H9 (cell line): ENCODE measurements around the gene CACHD1. TPM values are rescaled to one million over a fixed set of nuclear protein-coding genes. Genes with fewer than 3 reads are reported as not detected.

ENCODE experiments used
- DNase-seq: peaks from one replicate; pipeline ENCODE4 v3.0.0-alpha.2; 2017
- H2AFZ ChIP-seq: one replicate; pipeline ENCODE4 v1.6.1; 2013; ENCODE audit warnings: mild to moderate bottlenecking, low read length, control low read depth, moderate library complexity
- H2AK5ac ChIP-seq: 2 replicates; pipeline ENCODE4 v1.6.1; 2013; ENCODE audit warnings: low read length, control low read depth, mixed read lengths; ENCODE audit not compliant: insufficient read length
- H2BK120ac ChIP-seq: one replicate; pipeline ENCODE4 v1.6.1; 2013; ENCODE audit warnings: low read depth, mild to moderate bottlenecking, low read length, control low read depth, inconsistent platforms; ENCODE audit not compliant: poor library complexity, severe bottlenecking
- H2BK12ac ChIP-seq: 2 replicates; pipeline ENCODE4 v1.6.1; 2013; ENCODE audit warnings: low read length, control low read depth, mixed read lengths, low read depth; ENCODE audit not compliant: insufficient read length
- H2BK15ac ChIP-seq: 2 replicates; pipeline ENCODE4 v1.6.1; 2013; ENCODE audit warnings: low read depth, low read length, control low read depth
- H2BK20ac ChIP-seq: one replicate; pipeline ENCODE4 v1.6.1; 2013; ENCODE audit warnings: low read depth, mild to moderate bottlenecking, low read length, control low read depth, inconsistent platforms; ENCODE audit not compliant: poor library complexity, severe bottlenecking
- H2BK5ac ChIP-seq: 2 replicates; pipeline ENCODE4 v1.6.1; 2013; ENCODE audit warnings: low read length, control low read depth, mixed read lengths; ENCODE audit not compliant: insufficient read length
- H3K14ac ChIP-seq: 2 replicates; pipeline ENCODE4 v1.6.1; 2013; ENCODE audit warnings: low read length, control low read depth; ENCODE audit not compliant: insufficient read depth
- H3K18ac ChIP-seq: 2 replicates; pipeline ENCODE4 v1.6.1; 2013; ENCODE audit warnings: low read depth, mild to moderate bottlenecking, mixed read lengths, low read length, control low read depth; ENCODE audit not compliant: insufficient read length
- H3K23ac ChIP-seq: 2 replicates; pipeline ENCODE4 v1.6.1; 2013; ENCODE audit warnings: low read length, control low read depth, mixed read lengths, low read depth; ENCODE audit not compliant: insufficient read length
- H3K23me2 ChIP-seq: 2 replicates; pipeline ENCODE4 v1.6.1; 2013; ENCODE audit warnings: low read depth, mild to moderate bottlenecking, mixed read lengths, low read length, control low read depth; ENCODE audit not compliant: insufficient read length, poor library complexity, severe bottlenecking
- H3K27ac ChIP-seq: 2 replicates; pipeline ENCODE4 v1.5.1; 2013; ENCODE audit warnings: low read length, control low read depth, mixed read lengths, low read depth; ENCODE audit not compliant: insufficient read length
- H3K27me3 ChIP-seq: 2 replicates; pipeline ENCODE4 v1.6.1; 2013; ENCODE audit warnings: low read length, control low read depth, inconsistent platforms; ENCODE audit not compliant: insufficient read depth
- H3K4ac ChIP-seq: 2 replicates; pipeline ENCODE4 v1.6.1; 2013; ENCODE audit warnings: low read depth, mild to moderate bottlenecking, control low read depth, inconsistent platforms, low read length, moderate library complexity
- H3K4me1 ChIP-seq: 2 replicates; pipeline ENCODE4 v1.6.1; 2013; ENCODE audit warnings: low read length, control low read depth, inconsistent platforms; ENCODE audit not compliant: insufficient read depth
- H3K4me2 ChIP-seq: 2 replicates; pipeline ENCODE4 v1.6.1; 2013; ENCODE audit warnings: low read length, control low read depth, mixed read lengths; ENCODE audit not compliant: insufficient read length, insufficient read depth
- H3K56ac ChIP-seq: 2 replicates; pipeline ENCODE4 v1.6.1; 2013; ENCODE audit warnings: low read depth, mild to moderate bottlenecking, mixed read lengths, low read length, control low read depth; ENCODE audit not compliant: insufficient read length
- H3K79me1 ChIP-seq: 2 replicates; pipeline ENCODE4 v1.6.1; 2013; ENCODE audit warnings: low read depth, mild to moderate bottlenecking, moderate library complexity, low read length, control low read depth, inconsistent platforms; ENCODE audit not compliant: insufficient read depth, poor library complexity, severe bottlenecking
- H3K79me2 ChIP-seq: 2 replicates; pipeline ENCODE4 v1.6.1; 2013; ENCODE audit warnings: low read length, control low read depth, inconsistent platforms; ENCODE audit not compliant: insufficient read depth
- H3K9ac ChIP-seq: 2 replicates; pipeline ENCODE4 v1.6.1; 2013; ENCODE audit warnings: low read length, control low read depth, mixed read lengths; ENCODE audit not compliant: insufficient read length; ENCODE audit errors: extremely low read depth
- H3K9me3 ChIP-seq: one replicate; pipeline ENCODE4 v1.6.1; 2013; ENCODE audit warnings: low read depth, low read length, inconsistent platforms; ENCODE audit not compliant: control insufficient read depth
- H3T11ph ChIP-seq: one replicate; pipeline ENCODE4 v1.6.1; 2013; ENCODE audit warnings: mild to moderate bottlenecking, low read length, control low read depth, inconsistent platforms
- H4K20me1 ChIP-seq: one replicate; pipeline ENCODE4 v1.6.1; 2013; ENCODE audit not compliant: control insufficient read depth, insufficient read length, insufficient read depth
- H4K5ac ChIP-seq: 2 replicates; pipeline ENCODE4 v1.6.1; 2013; ENCODE audit warnings: low read depth, mild to moderate bottlenecking, mixed read lengths, low read length, control low read depth; ENCODE audit not compliant: insufficient read length
- H4K8ac ChIP-seq: replicated peaks from 2 replicates; pipeline ENCODE4 v1.6.1; 2013; ENCODE audit warnings: low read length, control low read depth, mixed read lengths, low read depth; ENCODE audit not compliant: insufficient read length
- H4K91ac ChIP-seq: 2 replicates; pipeline ENCODE4 v1.6.1; 2013; ENCODE audit warnings: low read depth, mild to moderate bottlenecking, moderate library complexity, mixed read lengths, low read length, control low read depth; ENCODE audit not compliant: insufficient read length
- H3K27ac Mint-ChIP-seq, 3 experiments: 2 replicates in 2 of 3; 3 replicates in 1 of 3; pipeline ENCODE4 v1.8.0; 2020 to 2021; ENCODE audit warnings: mixed read lengths in 3 of 3, mild to moderate bottlenecking in 1 of 3, moderate library complexity in 1 of 3
- H3K27me3 Mint-ChIP-seq: 2 replicates; pipeline ENCODE4 v1.8.0; 2021; ENCODE audit warnings: low read depth, mild to moderate bottlenecking, moderate library complexity, mixed read lengths
- H3K36me3 Mint-ChIP-seq, 3 experiments: 2 replicates in 2 of 3; 3 replicates in 1 of 3; pipeline ENCODE4 v1.8.0; 2020 to 2021; ENCODE audit warnings: low read depth in 3 of 3, mixed read lengths in 3 of 3; ENCODE audit not compliant: insufficient read depth in 1 of 3
- H3K4me1 Mint-ChIP-seq, 2 experiments: 2 replicates each; pipeline ENCODE4 v1.8.0; 2020; ENCODE audit warnings: mixed read lengths in 2 of 2
- H3K4me3 Mint-ChIP-seq, 2 experiments: 2 replicates in 1 of 2; 3 replicates in 1 of 2; pipeline ENCODE4 v1.8.0; 2020 to 2021; ENCODE audit warnings: mild to moderate bottlenecking in 2 of 2, mixed read lengths in 2 of 2, moderate library complexity in 1 of 2
- H3K9me3 Mint-ChIP-seq, 2 experiments: 2 replicates in 1 of 2; 3 replicates in 1 of 2; pipeline ENCODE4 v1.8.0; 2020; ENCODE audit warnings: mild to moderate bottlenecking in 2 of 2, mixed read lengths in 2 of 2, moderate library complexity in 1 of 2
- WGBS: extraction: QIAGEN DNeasy Blood & Tissue Kit; methylation state at CpG from one replicate; pipeline ENCODE4 v1.1.7; 2013; ENCODE audit warnings: missing lambda C conversion rate, low lambda C conversion rate, mixed read lengths; ENCODE audit not compliant: insufficient read length; ENCODE audit errors: extremely low coverage; 5-methylcytosine and 5-hydroxymethylcytosine counted together
- total RNA-seq: library from RNA; stranded (reverse); gene quantifications from 2 replicates; pipeline ENCODE4 v1.2.1, GENCODE V29; 2021
- TF ChIP-seq, protein P1 (sequence below): fragments of 200-600 bp; sonication (generic); conservative IDR thresholded peaks from 3 replicates; pipeline ENCODE4 v1.8.0; 2021; ENCODE audit warnings: antibody characterized with exemption, mild to moderate bottlenecking

Gene CACHD1
- total RNA-seq, 1 experiment from 2014 or later: 94.2 TPM

DNA sequence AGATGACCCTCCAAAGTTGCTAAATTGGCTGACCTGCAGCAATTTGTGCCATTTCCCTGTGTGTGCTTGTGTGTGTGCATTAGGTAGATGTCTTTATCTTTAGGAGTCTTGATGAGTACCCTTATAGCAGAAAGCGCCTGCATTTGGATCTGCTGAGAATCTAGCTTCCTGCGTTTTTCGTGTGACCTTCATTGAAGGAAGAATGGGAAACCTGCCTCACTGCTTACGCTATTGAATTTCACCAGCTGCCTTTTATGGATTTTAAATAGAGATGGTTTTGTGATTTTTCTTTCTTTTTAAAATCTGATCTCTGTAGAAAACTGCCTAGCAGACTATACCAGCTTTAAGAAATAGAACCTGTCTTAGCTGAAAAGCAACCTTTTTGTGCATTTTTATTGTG lies 124.5 kb downstream of the CACHD1 start:
- H3K27me3 Mint-ChIP-seq: no peaks in the 10 kb centered on the region
- peaks cover 5 to 18% (median 13%) of the 10 kb centered on the region in 3 experiments for H3K36me3 Mint-ChIP-seq
- Histone ChIP-seq H3K27ac (no peak overlapping the region), H3K79me2 (no peaks in the 10 kb centered on the region), H3K4ac (no peak overlapping the region), H4K20me1 (no peaks in the 10 kb centered on the region), H4K91ac (no peak overlapping the region), H3T11ph (no peak overlapping the region), H2BK12ac (no peak overlapping the region), H3K4me1 (0 out of 2 replicates have a peak, but pooled peaks cover 2% of the 10 kb centered on the region), H3K27me3 (no peaks in the 10 kb centered on the region), H2AFZ (no peak overlapping the region), H3K18ac (no peak overlapping the region), H3K9me3 (no peaks in the 10 kb centered on the region), H4K5ac (no peak overlapping the region), H2BK15ac (no peak overlapping the region), H3K9ac (no peak overlapping the region), H3K23me2 (no peaks in the 10 kb centered on the region), H2BK120ac (no peak overlapping the region), H3K4me2 (no peak overlapping the region), H2BK20ac (no peak overlapping the region), H4K8ac (no peak overlapping the region), H2BK5ac (no peak overlapping the region), H3K79me1 (no peaks in the 10 kb centered on the region), H3K56ac (no peak overlapping the region), H3K14ac (no peak overlapping the region), H2AK5ac (no peak overlapping the region), H3K23ac (no peak overlapping the region)
- TF ChIP-seq, protein P1, sequence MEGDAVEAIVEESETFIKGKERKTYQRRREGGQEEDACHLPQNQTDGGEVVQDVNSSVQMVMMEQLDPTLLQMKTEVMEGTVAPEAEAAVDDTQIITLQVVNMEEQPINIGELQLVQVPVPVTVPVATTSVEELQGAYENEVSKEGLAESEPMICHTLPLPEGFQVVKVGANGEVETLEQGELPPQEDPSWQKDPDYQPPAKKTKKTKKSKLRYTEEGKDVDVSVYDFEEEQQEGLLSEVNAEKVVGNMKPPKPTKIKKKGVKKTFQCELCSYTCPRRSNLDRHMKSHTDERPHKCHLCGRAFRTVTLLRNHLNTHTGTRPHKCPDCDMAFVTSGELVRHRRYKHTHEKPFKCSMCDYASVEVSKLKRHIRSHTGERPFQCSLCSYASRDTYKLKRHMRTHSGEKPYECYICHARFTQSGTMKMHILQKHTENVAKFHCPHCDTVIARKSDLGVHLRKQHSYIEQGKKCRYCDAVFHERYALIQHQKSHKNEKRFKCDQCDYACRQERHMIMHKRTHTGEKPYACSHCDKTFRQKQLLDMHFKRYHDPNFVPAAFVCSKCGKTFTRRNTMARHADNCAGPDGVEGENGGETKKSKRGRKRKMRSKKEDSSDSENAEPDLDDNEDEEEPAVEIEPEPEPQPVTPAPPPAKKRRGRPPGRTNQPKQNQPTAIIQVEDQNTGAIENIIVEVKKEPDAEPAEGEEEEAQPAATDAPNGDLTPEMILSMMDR: no peak
- DNase-seq: no peak
- H3K4me1 Mint-ChIP-seq: peaks cover 41 to 53% of the 10 kb centered on the region in 2 experiments
- no peak overlapping the region for H3K4me3 Mint-ChIP-seq
- H3K27ac Mint-ChIP-seq: peak overlapping the region in 1 of 3 experiments; percentile 51; a peak in 1 of 7 replicates
- no CpG with 5 or more reads among the region's 4 CpGs for WGBS
- no peaks in the 10 kb centered on the region for H3K9me3 Mint-ChIP-seq
